Astrocyte (in vitro differentiated cells and primary cell): ENCODE data around the gene FUT4.

ENCODE experiments used
- CTCF ChIP-seq: IDR thresholded peaks from 2 replicates; pipeline ENCODE4 v1.5.1; 2011; ENCODE audit warnings: low read depth, mild to moderate bottlenecking, inconsistent platforms, low read length, moderate library complexity; ENCODE audit not compliant: insufficient read depth
- EZH2 ChIP-seq: IDR thresholded peaks from 2 replicates; pipeline ENCODE4 v1.6.1; 2012; ENCODE audit warnings: mild to moderate bottlenecking, low read length, inconsistent platforms; ENCODE audit not compliant: insufficient read depth

- no peak for TF ChIP-seq EZH2
- TF ChIP-seq CTCF, result no peak
These were observed 30.6 kb upstream of the FUT4 start for GRCh38 chr11:94513091-94513490.
